K562 (cell line): Measurements from ENCODE around the gene DMD. TPM values are rescaled to one million over a fixed set of nuclear protein-coding genes. Genes with fewer than 3 reads are reported as not detected.
A peak's percentile ranks its signal among the peaks of the same experiment; 100 is the strongest.

ENCODE experiments used
- ATAC-seq: fragments of 200-7000 bp; cut with Tn5 transposase; 3 replicates; pipeline ENCODE4 v1.9.1; 2020; ENCODE audit warnings: moderate library complexity
- BruUV-seq: library from RNA; stranded (reverse); fragments of 400-500 nt; replicated peaks from 2 replicates; lab custom pipeline; 2021; lab: Mats Ljungman, UMichigan
- CTCF ChIA-PET: fragments of 300-600 bp; formaldehyde crosslinking; extraction: SDS; loops from one replicate; lab custom pipeline; 2021; ENCODE audit warnings: low intra/inter-chr PET ratio; lab: Yijun Ruan, JAX
- POLR2A ChIA-PET: fragments of 300-600, 350-650 bp; sonication (Branson Sonifier 250); formaldehyde crosslinking; extraction: SDS; loops from one replicate; lab custom pipeline; 2021; ENCODE audit warnings: antibody characterized with exemption, inconsistent platforms; lab: Yijun Ruan, JAX
- DNase-seq, 4 experiments: peaks; one replicate each; pipeline versions ENCODE4 v3.0.0 to v3.0.0-alpha.2; 2011 to 2018; ENCODE audit warnings: low spot score in 3 of 4, mixed read lengths in 3 of 4; ENCODE audit errors: extremely low read depth in 1 of 4
- FAIRE-seq: peaks from 2 replicates; lab custom pipeline; 2011; peaks lifted over from hg19 to GRCh38; lab: Jason Lieb, UNC
- H2AFZ ChIP-seq: 2 replicates; pipeline ENCODE4 v1.6.0; 2011; ENCODE audit warnings: low read depth, low read length, control low read depth, inconsistent platforms
- H3K27ac ChIP-seq: fragments of 200-600 bp; 3 replicates; pipeline ENCODE4 v1.8.0; 2011; ENCODE audit warnings: low read depth, mild to moderate bottlenecking, control low read depth, inconsistent platforms, low read length, moderate library complexity, mixed read lengths; ENCODE audit errors: extremely low read depth
- H3K27me3 ChIP-seq, 2 experiments: fragments of 300-600 bp in 1 of 2; 2 replicates in 1 of 2; 3 replicates in 1 of 2; pipeline versions ENCODE4 v1.6.0 to v1.8.0; 2011; ENCODE audit warnings: inconsistent platforms in 2 of 2, low read length in 2 of 2, mild to moderate bottlenecking in 1 of 2, mixed read lengths in 1 of 2, moderate library complexity in 1 of 2; ENCODE audit not compliant: control insufficient read depth in 2 of 2, insufficient read depth in 2 of 2
- H3K36me3 ChIP-seq: fragments of 300-600 bp; 3 replicates; pipeline ENCODE4 v1.8.0; 2011; ENCODE audit warnings: mild to moderate bottlenecking, low read length, inconsistent platforms; ENCODE audit not compliant: control insufficient read depth, insufficient read depth
- H3K4me1 ChIP-seq, 2 experiments: fragments of 200-600 bp in 1 of 2; replicated peaks in 1 of 2; 2 replicates in 1 of 2; 3 replicates in 1 of 2; pipeline versions ENCODE4 v1.5.1 to v1.8.0; 2011; ENCODE audit warnings: inconsistent platforms in 2 of 2, low read length in 2 of 2, mild to moderate bottlenecking in 1 of 2, mixed read lengths in 1 of 2, moderate library complexity in 1 of 2; ENCODE audit not compliant: control insufficient read depth in 2 of 2, insufficient read depth in 2 of 2
- H3K4me2 ChIP-seq: 2 replicates; pipeline ENCODE4 v1.6.1; 2011; ENCODE audit warnings: low read length, control low read depth, inconsistent platforms, mixed read lengths; ENCODE audit not compliant: insufficient read depth
- H3K4me3 ChIP-seq: fragments of 200-600 bp; sonication (generic), shearing (Covaris generic); 2 replicates; pipeline ENCODE4 v1.5.1; 2016; ENCODE audit warnings: control low read depth, inconsistent platforms
- H3K79me2 ChIP-seq: fragments of 200-600 bp; 3 replicates; pipeline ENCODE4 v1.8.0; 2011; ENCODE audit warnings: low read length, inconsistent platforms; ENCODE audit not compliant: control insufficient read depth, insufficient read depth
- H3K9ac ChIP-seq, 2 experiments: 2 replicates each; pipeline versions ENCODE4 v1.6.0 to v1.6.1; 2011; ENCODE audit warnings: low read depth in 2 of 2, low read length in 2 of 2, control low read depth in 1 of 2, inconsistent platforms in 1 of 2, mild to moderate bottlenecking in 1 of 2, mixed read lengths in 1 of 2; ENCODE audit not compliant: insufficient read depth in 1 of 2
- H3K9me1 ChIP-seq: one replicate; pipeline ENCODE4 v1.6.0; 2011; ENCODE audit warnings: inconsistent platforms, mild to moderate bottlenecking, low read length, moderate library complexity; ENCODE audit not compliant: control insufficient read depth, insufficient read depth
- H3K9me3 ChIP-seq: replicated peaks from 2 replicates; pipeline ENCODE4 v1.5.1; 2011; ENCODE audit warnings: low read depth, low read length, inconsistent platforms; ENCODE audit not compliant: control insufficient read depth, insufficient read depth
- H4K20me1 ChIP-seq: replicated peaks from 2 replicates; pipeline ENCODE4 v1.6.1; 2011; ENCODE audit warnings: low read length, inconsistent platforms, mixed read lengths; ENCODE audit not compliant: control insufficient read depth, insufficient read depth
- CEBPB ChIP-seq: fragments of 450-650 bp; IDR thresholded peaks from 2 replicates; pipeline ENCODE4 v1.6.1; 2016; ENCODE audit warnings: missing genetic modification characterization, missing compliant biosample characterization
- CEBPG ChIP-seq, 3 experiments: fragments of 200-800 bp in 1 of 3; sonication (Bioruptor generic) in 1 of 3; sonication (generic) in 1 of 3; formaldehyde crosslinking in 1 of 3; IDR thresholded peaks in 2 of 3; conservative IDR thresholded peaks in 1 of 3; 2 replicates each; pipeline versions ENCODE4 v1.6.1 to v1.8.0; 2016 to 2022; ENCODE audit warnings: missing compliant biosample characterization in 2 of 3, missing genetic modification characterization in 2 of 3, mild to moderate bottlenecking in 1 of 3, missing genetic modification reagents in 1 of 3
- ETS1 ChIP-seq: conservative IDR thresholded peaks from 2 replicates; pipeline ENCODE4 v1.6.1; 2011; ENCODE audit warnings: low read depth, mild to moderate bottlenecking, low read length; ENCODE audit not compliant: control insufficient read depth
- FOXP4 ChIP-seq: sonication (generic); formaldehyde crosslinking; IDR thresholded peaks from 2 replicates; pipeline ENCODE4 v1.8.0; 2022; ENCODE audit warnings: mild to moderate bottlenecking, missing genetic modification reagents, borderline replicate concordance
- HDAC8 ChIP-seq: fragments of 450-650 bp; IDR thresholded peaks from 2 replicates; pipeline ENCODE4 v1.6.1; 2016; ENCODE audit warnings: mild to moderate bottlenecking, missing genetic modification characterization, moderate library complexity, missing compliant biosample characterization
- KDM4B ChIP-seq, 2 experiments: fragments of 450-650 bp in 1 of 2; sonication (generic) in 1 of 2; IDR thresholded peaks; 2 replicates each; pipeline ENCODE4 v1.6.1; 2016 to 2017; ENCODE audit warnings: borderline replicate concordance in 2 of 2, antibody characterized with exemption in 1 of 2, low read depth in 1 of 2, mild to moderate bottlenecking in 1 of 2
- MYC ChIP-seq, 2 experiments: fragments of 250-450 bp in 1 of 2; sonication (Bioruptor Pico) in 1 of 2; IDR thresholded peaks; 2 replicates each; pipeline versions ENCODE4 v1.5.1 to v1.6.1; 2012 to 2021; ENCODE audit warnings: low read depth in 2 of 2, borderline replicate concordance in 1 of 2, improper control_type of control experiment in 1 of 2, low read length in 1 of 2, mild to moderate bottlenecking in 1 of 2, moderate library complexity in 1 of 2
- NFIC ChIP-seq: fragments of 450-650 bp; IDR thresholded peaks from 2 replicates; pipeline ENCODE4 v1.6.1; 2017; ENCODE audit warnings: mild to moderate bottlenecking, inconsistent platforms
- RBFOX2 ChIP-seq: fragments of 200-400 bp; formaldehyde crosslinking; IDR thresholded peaks from 2 replicates; pipeline ENCODE4 v1.6.1; 2017; ENCODE audit warnings: low read depth, mild to moderate bottlenecking, low read length, moderate library complexity
- SETDB1 ChIP-seq: IDR thresholded peaks from one replicate; pipeline ENCODE4 v1.6.1; 2012; ENCODE audit warnings: low read length, control low read depth, inconsistent platforms
- SRSF7 ChIP-seq: fragments of 200-400 bp; formaldehyde crosslinking; optimal IDR thresholded peaks from 2 replicates; pipeline ENCODE3; 2017; ENCODE audit warnings: mild to moderate bottlenecking, low read depth, low read length
- TAF15 ChIP-seq: fragments of 200-400 bp; formaldehyde crosslinking; IDR thresholded peaks from 2 replicates; pipeline ENCODE4 v1.6.1; 2017; ENCODE audit warnings: mild to moderate bottlenecking, low read depth, low read length, moderate library complexity
- TBL1XR1 ChIP-seq, 2 experiments: IDR thresholded peaks; 2 replicates each; pipeline ENCODE4 v1.6.1; 2012; ENCODE audit warnings: improper control_type of control experiment in 2 of 2, low read length in 2 of 2, mild to moderate bottlenecking in 1 of 2
- ZBTB8A ChIP-seq: fragments of 450-650 bp; IDR thresholded peaks from 2 replicates; pipeline ENCODE4 v1.6.1; 2018; ENCODE audit warnings: mild to moderate bottlenecking, moderate library complexity; ENCODE audit not compliant: partially characterized antibody
- ZFP1 ChIP-seq: fragments of 450-650 bp; formaldehyde crosslinking; IDR thresholded peaks from 2 replicates; pipeline ENCODE4 v1.4.0; 2020; ENCODE audit warnings: mild to moderate bottlenecking, mixed read lengths
- ZNF830 ChIP-seq: fragments of 250-450 bp; sonication (Bioruptor Pico); IDR thresholded peaks from 2 replicates; pipeline ENCODE4 v1.5.0; 2021; ENCODE audit warnings: mild to moderate bottlenecking
- WGBS: fragments of 100-300 bp; shearing (Covaris generic); methylation state at CpG from one replicate; pipeline ENCODE4 v1.1.6; 2016; ENCODE audit warnings: low coverage, mixed read lengths; ENCODE audit not compliant: insufficient coverage; ENCODE audit errors: missing lambda C conversion rate; 5-methylcytosine and 5-hydroxymethylcytosine counted together
- in situ Hi-C: fragments of 300-500 bp; cut with MboI; formaldehyde crosslinking; loops from 4 replicates; pipeline ENCODE4 v1.15.0; 2018; ENCODE audit warnings: inconsistent platforms, mixed read lengths
- intact Hi-C: fragments of 100-400 bp; cut with micrococcal nuclease; formaldehyde crosslinking; loops from 2 replicates; pipeline ENCODE4 v1.14.2; 2022
- polyA plus RNA-seq, 8 experiments: library from polyadenylated mRNA; depleted of rRNA in 4 of 8; stranded (reverse) in 5 of 8; unstranded in 3 of 8; fragments of >200 nt; fragmentation: Nextera tagmentation in 2 of 8; fragmentation: Illumina TruSeq in 1 of 8; extraction: Ambion mirVana in 2 of 8; extraction: Trizol in 1 of 8; gene quantifications; 2 replicates each; pipeline versions ENCODE4 v1.2.1 to v1.2.3, GENCODE V29; 2011 to 2014; ENCODE audit warnings: inconsistent platforms in 1 of 8, missing spikeins in 1 of 8
- total RNA-seq, 7 experiments: library from RNA; depleted of rRNA in 6 of 7; stranded (reverse); fragments of >200 nt in 6 of 7; fragmentation: Illumina TruSeq in 2 of 7; extraction: Trizol in 2 of 7; gene quantifications; 2 replicates each; pipeline versions ENCODE4 v1.2.1 to v1.2.3, GENCODE V29; 2011 to 2021; ENCODE audit warnings: low replicate concordance in 1 of 7

Gene DMD
- total and polyA plus RNA-seq, 9 of the 15 experiments (the other 6 are each of a cell fraction or from before 2014, with no cell fraction given) = 3.8 to 20.4 (median 11.4) TPM

DNA sequence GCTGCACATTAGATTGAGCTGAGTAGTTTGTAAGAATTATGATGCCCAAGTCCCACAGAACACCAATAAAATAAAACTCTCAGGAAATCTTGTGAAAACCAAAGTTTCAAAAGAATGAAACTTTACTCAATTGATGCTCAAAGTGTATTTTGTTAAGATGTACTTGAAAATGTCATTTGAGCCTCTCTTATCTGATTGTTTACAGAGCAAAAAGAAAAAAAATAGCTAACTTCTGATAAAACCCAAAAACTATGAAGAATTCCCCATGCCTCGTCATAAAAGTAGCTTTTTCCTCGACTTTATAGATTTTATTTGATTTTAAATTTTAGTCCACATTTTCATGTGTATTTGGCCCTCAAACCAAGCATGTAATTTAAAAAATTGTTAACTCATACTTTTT is 1618.0 kb downstream of the DMD start (continued):
- TF ChIP-seq ETS1 (no peak), ZFP1 (CRISPR knock-in tag) (no peak), FOXP4 (CRISPR knock-in tag) (no peak), SRSF7 (no peak), TBL1XR1 (IDR thresholded peaks at IDR 0.05; ENCODE audit: low read length in 2 of 2) (no peak)
- TF ChIP-seq, all 486 proteins: peak for 0

DNA sequence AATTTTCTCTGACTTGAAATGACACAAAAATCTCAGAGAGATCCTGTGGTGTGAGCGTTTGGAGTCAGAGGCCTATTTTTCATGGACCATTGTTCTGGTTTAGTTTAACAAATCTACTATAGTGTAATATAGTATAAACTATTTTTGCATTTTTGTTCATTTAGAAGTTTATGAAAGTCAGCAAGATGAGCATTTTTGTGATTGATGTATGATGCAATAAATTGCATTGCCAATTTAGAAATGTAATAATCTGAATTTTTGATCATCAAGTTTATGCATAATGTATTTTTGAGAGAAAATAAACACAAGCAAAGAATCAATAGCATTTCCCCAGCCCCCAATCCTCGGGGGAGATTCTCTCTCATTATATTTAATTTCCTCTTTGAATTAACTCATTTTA is 1620.0 kb downstream of the DMD start:
- no peaks in the 10 kb centered on the region for H3K9me3 ChIP-seq
- ATAC-seq (no peak), DNase-seq (no peak), FAIRE-seq (no peak)
- H4K20me1 ChIP-seq = no peaks in the 10 kb centered on the region
- H3K27me3 ChIP-seq = no peaks in the 10 kb centered on the region
- peak overlapping the region; percentile 73; the same call in 1 of the 3 replicates for H3K27ac ChIP-seq
- H3K9me1 ChIP-seq = no peaks in the 10 kb centered on the region
- 71% methylated on average over 2 of the region's 2 CpGs for WGBS
- BruUV-seq = no TSS peak
- no peaks in the 10 kb centered on the region for H3K36me3 ChIP-seq
- no peak overlapping the region for H3K4me3 ChIP-seq
- ChIA-PET POLR2A (no interaction called here), CTCF (no interaction called here)
- H2AFZ ChIP-seq = no peak overlapping the region
- no peak overlapping the region for H3K9ac ChIP-seq
- in situ Hi-C loops = no loop called here
- no peak overlapping the region for H3K4me2 ChIP-seq
- H3K79me2 ChIP-seq = no peaks in the 10 kb centered on the region
- H3K4me1 ChIP-seq = no peaks in the 10 kb centered on the region; a peak in 1 of 5 replicates
- intact Hi-C loops = no loop called here
- TF ChIP-seq KDM4B (IDR thresholded peaks at IDR 0.05; ENCODE audit: borderline replicate concordance in 2 of 2, low read depth in 1 of 2) (no peak), TAF15 (no peak), RBFOX2 (no peak), CEBPG (CRISPR knock-in tag; IDR thresholded peaks at IDR 0.05) (no peak), CEBPG (tag; conservative IDR thresholded peaks at IDR 0.05 in 1 of 2, IDR thresholded peaks at IDR 0.05 in 1 of 2) (peak; percentile 49 to 78; a peak in 3 of 4 replicates), NFIC (no peak), MYC (IDR thresholded peaks at IDR 0.05; ENCODE audit: low read depth, low read length) (no peak), MYC (CRISPR knock-in tag; IDR thresholded peaks at IDR 0.05; ENCODE audit: borderline replicate concordance, low read depth) (no peak), CEBPB (tag) (peak; percentile 49), ZBTB8A (no peak), HDAC8 (tag) (no peak), SETDB1 (no peak), ZNF830 (CRISPR knock-in tag) (no peak)
